Measurements from ENCODE around the gene ENKD1.

Gene ENKD1

DNA sequence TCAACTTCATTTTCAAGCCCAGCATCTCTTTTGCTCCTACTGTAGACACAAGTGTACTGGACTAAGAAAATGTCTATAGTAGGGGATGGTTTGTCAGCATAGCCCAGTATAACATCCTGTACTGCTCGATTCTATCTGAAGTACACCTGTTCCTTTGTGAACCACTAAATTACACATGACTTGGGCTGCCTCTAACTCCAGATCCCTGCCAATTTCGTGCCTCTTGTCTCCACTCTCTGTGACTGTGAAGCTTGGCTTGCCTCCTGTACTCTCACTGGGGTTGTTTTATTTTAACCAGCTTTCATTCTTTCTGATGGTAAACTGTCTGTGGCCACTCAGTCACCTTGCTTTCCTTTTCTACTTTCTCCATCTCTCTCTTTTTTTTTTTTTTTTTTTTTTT, 28.1 kb upstream of the ENKD1 start:
- TF ChIP-seq NFIC (IDR thresholded peaks at IDR 0.05), result no peak
- no peak for TF ChIP-seq YY1 (IDR thresholded peaks at IDR 0.05; ENCODE audit: low read depth)
- TF ChIP-seq CREB1 (IDR thresholded peaks at IDR 0.05; ENCODE audit: low read depth), result no peak
- TF ChIP-seq, protein P1, sequence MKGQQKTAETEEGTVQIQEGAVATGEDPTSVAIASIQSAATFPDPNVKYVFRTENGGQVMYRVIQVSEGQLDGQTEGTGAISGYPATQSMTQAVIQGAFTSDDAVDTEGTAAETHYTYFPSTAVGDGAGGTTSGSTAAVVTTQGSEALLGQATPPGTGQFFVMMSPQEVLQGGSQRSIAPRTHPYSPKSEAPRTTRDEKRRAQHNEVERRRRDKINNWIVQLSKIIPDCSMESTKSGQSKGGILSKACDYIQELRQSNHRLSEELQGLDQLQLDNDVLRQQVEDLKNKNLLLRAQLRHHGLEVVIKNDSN (IDR thresholded peaks at IDR 0.05), result no peak
- TF ChIP-seq TEAD4 (IDR thresholded peaks at IDR 0.05), result no peak
- TF ChIP-seq FOXM1 (IDR thresholded peaks at IDR 0.05; ENCODE audit: borderline replicate concordance, low read depth), result no peak

DNA sequence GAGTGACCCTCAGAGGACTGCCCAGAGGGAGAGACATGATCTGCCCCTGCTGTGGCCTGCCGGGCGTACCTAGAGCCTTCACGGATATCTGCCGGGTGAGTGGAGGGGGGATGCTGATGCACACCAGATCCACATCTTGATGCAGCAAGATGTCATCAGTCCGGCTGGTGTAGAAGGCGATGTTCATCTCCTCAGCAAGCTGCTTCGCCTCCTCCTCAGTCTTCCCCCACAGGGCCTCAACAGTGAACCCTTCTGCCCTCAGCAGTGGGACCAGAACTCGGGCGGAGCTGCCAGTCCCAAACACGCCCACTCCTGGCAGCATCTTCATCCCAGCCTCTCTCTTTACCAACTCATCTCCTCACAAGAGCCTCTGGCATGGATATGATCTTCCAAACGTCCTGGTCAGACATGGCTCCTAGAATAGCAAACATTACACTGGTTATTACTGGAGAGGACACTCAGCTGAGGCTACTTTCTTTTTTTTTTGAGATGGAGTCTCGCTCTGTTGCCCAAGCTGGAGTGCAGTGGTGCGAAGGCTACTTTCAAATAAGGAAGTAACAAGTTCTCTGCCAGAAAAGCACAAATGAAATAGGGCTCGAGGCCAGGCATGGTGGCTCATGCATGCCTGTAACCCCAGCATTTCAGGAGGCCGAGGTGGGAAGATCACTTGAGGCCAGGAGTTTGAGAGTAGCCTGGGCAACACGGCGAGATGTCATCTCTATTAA, 19.0 kb upstream of the ENKD1 start:
- TF ChIP-seq, protein P1 (IDR thresholded peaks at IDR 0.05), result no peak
- no peak for TF ChIP-seq YY1 (IDR thresholded peaks at IDR 0.05; ENCODE audit: low read depth)
- TF ChIP-seq, protein P2, sequence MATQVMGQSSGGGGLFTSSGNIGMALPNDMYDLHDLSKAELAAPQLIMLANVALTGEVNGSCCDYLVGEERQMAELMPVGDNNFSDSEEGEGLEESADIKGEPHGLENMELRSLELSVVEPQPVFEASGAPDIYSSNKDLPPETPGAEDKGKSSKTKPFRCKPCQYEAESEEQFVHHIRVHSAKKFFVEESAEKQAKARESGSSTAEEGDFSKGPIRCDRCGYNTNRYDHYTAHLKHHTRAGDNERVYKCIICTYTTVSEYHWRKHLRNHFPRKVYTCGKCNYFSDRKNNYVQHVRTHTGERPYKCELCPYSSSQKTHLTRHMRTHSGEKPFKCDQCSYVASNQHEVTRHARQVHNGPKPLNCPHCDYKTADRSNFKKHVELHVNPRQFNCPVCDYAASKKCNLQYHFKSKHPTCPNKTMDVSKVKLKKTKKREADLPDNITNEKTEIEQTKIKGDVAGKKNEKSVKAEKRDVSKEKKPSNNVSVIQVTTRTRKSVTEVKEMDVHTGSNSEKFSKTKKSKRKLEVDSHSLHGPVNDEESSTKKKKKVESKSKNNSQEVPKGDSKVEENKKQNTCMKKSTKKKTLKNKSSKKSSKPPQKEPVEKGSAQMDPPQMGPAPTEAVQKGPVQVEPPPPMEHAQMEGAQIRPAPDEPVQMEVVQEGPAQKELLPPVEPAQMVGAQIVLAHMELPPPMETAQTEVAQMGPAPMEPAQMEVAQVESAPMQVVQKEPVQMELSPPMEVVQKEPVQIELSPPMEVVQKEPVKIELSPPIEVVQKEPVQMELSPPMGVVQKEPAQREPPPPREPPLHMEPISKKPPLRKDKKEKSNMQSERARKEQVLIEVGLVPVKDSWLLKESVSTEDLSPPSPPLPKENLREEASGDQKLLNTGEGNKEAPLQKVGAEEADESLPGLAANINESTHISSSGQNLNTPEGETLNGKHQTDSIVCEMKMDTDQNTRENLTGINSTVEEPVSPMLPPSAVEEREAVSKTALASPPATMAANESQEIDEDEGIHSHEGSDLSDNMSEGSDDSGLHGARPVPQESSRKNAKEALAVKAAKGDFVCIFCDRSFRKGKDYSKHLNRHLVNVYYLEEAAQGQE (IDR thresholded peaks at IDR 0.05; ENCODE audit: low read depth), result no peak
- TF ChIP-seq CREB1 (IDR thresholded peaks at IDR 0.05; ENCODE audit: low read depth), result no peak
- no peak for TF ChIP-seq TCF12 (IDR thresholded peaks at IDR 0.05; ENCODE audit: low read depth)
- TF ChIP-seq, protein P3, sequence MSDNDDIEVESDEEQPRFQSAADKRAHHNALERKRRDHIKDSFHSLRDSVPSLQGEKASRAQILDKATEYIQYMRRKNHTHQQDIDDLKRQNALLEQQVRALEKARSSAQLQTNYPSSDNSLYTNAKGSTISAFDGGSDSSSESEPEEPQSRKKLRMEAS (IDR thresholded peaks at IDR 0.05), result no peak
- no peak for TF ChIP-seq EGR1 (IDR thresholded peaks at IDR 0.05)
- no peak for TF ChIP-seq FOXM1 (IDR thresholded peaks at IDR 0.05; ENCODE audit: borderline replicate concordance, low read depth)
- no peak for TF ChIP-seq CEBPB (IDR thresholded peaks at IDR 0.05)
- TF ChIP-seq ZBTB7A (IDR thresholded peaks at IDR 0.05; ENCODE audit: low read depth), result no peak
- TF ChIP-seq RAD21 (IDR thresholded peaks at IDR 0.05; ENCODE audit: low read depth), result no peak
- TF ChIP-seq TAF1 (IDR thresholded peaks at IDR 0.05; ENCODE audit: low read depth), result no peak
- TF ChIP-seq EP300 (IDR thresholded peaks at IDR 0.05; ENCODE audit: borderline replicate concordance), result no peak
- no peak for TF ChIP-seq TEAD4 (IDR thresholded peaks at IDR 0.05)
- no peak for TF ChIP-seq NFIC (IDR thresholded peaks at IDR 0.05)

DNA sequence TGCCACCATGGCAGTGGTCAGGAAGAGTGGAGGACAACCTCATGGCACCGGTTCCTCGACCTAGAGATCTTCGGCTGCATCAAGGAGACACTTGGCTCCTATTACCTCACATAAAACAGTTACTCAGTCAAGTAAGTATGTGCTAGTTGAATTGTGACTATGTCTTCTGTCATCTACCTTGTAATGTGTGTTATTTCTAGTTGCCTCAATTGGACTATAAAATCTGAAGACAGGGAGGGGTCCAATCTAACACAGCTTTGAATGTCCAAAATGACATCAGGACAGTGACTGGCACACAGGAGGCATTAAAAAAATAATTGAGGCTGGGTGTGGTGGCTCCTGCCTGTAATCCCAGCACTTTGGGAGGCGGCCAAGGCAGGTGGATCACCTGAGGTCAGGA, 17.2 kb upstream of the ENKD1 start:
- TF ChIP-seq ZBTB7A (IDR thresholded peaks at IDR 0.05; ENCODE audit: low read depth) (no peak), EP300 (IDR thresholded peaks at IDR 0.05; ENCODE audit: borderline replicate concordance) (no peak)

DNA sequence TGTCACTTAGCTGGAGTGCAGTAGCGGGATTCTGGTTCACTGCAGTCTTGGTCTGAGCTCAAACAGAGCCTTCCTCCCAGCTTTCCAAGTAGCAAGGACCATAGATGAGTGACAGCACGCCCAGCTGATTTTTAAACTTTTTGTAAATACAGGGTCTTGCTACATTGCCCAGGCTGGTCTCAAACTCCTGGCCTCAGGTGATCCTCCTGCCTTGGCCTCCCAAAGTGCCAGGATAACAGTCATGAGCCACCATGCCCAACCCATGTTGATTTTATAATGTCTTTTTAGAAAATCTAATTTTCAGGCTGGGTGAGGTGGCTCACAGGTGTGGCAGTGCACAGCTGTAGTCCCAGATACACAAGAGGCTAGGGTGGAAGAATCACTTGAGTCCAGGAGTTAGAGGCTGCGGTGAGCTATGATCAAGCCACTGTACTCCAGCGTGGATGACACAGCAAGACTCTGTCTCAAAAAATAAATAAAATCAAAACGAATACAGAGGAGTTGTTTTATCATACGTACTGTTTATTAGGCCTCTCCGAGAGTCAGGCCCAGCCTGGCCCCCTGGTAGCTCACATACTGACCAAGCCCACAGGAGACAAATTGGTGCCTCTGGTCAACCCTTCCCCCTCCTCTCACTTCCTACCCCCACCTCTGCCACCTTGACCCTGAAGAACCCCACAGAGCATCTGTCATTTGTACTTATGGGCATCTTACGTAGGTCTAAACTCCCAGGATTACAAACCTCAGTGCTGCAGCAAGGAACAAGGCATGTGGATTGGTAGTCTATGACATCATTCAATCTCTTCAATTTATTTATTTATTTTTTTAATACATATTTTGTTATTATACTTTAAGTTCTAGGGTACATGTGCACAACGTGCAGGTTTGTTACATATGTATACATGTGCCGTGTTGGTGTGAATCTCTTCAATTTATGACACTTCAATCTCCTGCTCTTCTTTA, 13.7 kb upstream of the ENKD1 start:
- TF ChIP-seq CEBPB (IDR thresholded peaks at IDR 0.05) (no peak), NFIC (IDR thresholded peaks at IDR 0.05) (no peak), TCF12 (IDR thresholded peaks at IDR 0.05; ENCODE audit: low read depth) (no peak), ZBTB7A (IDR thresholded peaks at IDR 0.05; ENCODE audit: low read depth) (no peak), FOXM1 (IDR thresholded peaks at IDR 0.05; ENCODE audit: borderline replicate concordance, low read depth) (no peak), EGR1 (IDR thresholded peaks at IDR 0.05) (no peak), YY1 (IDR thresholded peaks at IDR 0.05; ENCODE audit: low read depth) (no peak), EP300 (IDR thresholded peaks at IDR 0.05; ENCODE audit: borderline replicate concordance) (no peak), TEAD4 (IDR thresholded peaks at IDR 0.05) (no peak), CREB1 (IDR thresholded peaks at IDR 0.05; ENCODE audit: low read depth) (no peak), RAD21 (IDR thresholded peaks at IDR 0.05; ENCODE audit: low read depth) (no peak), TAF1 (IDR thresholded peaks at IDR 0.05; ENCODE audit: low read depth) (no peak)
- TF ChIP-seq, protein P3 (IDR thresholded peaks at IDR 0.05), result no peak
- TF ChIP-seq, protein P2 (IDR thresholded peaks at IDR 0.05; ENCODE audit: low read depth), result no peak
- TF ChIP-seq, protein P1 (IDR thresholded peaks at IDR 0.05), result no peak
